H1 (cell line): Measurements from ENCODE around the gene SSNA1. TPM values are rescaled to one million over a fixed set of nuclear protein-coding genes. Genes with fewer than 3 reads are reported as not detected.

Experiments
- CTCF ChIA-PET: fragments of 300-600 bp; sonication (Branson Sonifier 250); formaldehyde crosslinking; loops from one replicate; lab custom pipeline; 2021; ENCODE audit not compliant: partially characterized antibody; lab: Charles Lee
- POLR2A ChIA-PET: fragments of 300-600 bp; sonication (Branson Sonifier 250); formaldehyde crosslinking; loops from one replicate; lab custom pipeline; 2021; ENCODE audit warnings: inconsistent platforms; ENCODE audit not compliant: partially characterized antibody; lab: Charles Lee
- DNase-seq, 2 experiments: peaks; one replicate each; pipeline versions ENCODE4 v3.0.0 to v3.0.0-alpha.2; 2010 to 2022; ENCODE audit warnings: low spot score in 2 of 2, low read depth in 1 of 2, mixed read lengths in 1 of 2
- FAIRE-seq: peaks from 2 replicates; lab custom pipeline; 2011; peaks lifted over from hg19 to GRCh38; lab: Jason Lieb, UNC
- H2AFZ ChIP-seq: 2 replicates; pipeline ENCODE4 v1.8.1; 2012; ENCODE audit warnings: low read length, inconsistent platforms
- H2AK5ac ChIP-seq: 2 replicates; pipeline ENCODE4 v1.6.1; 2013; ENCODE audit warnings: low read depth, low read length
- H2BK120ac ChIP-seq: replicated peaks from 2 replicates; pipeline ENCODE3; 2013; ENCODE audit warnings: low read depth, low read length, inconsistent platforms
- H2BK12ac ChIP-seq: 2 replicates; pipeline ENCODE4 v1.6.1; 2013; ENCODE audit warnings: low read depth, low read length
- H2BK15ac ChIP-seq: 2 replicates; pipeline ENCODE4 v1.6.1; 2013; ENCODE audit warnings: low read length
- H2BK20ac ChIP-seq: 2 replicates; pipeline ENCODE4 v1.6.1; 2013; ENCODE audit warnings: low read length
- H2BK5ac ChIP-seq: 2 replicates; pipeline ENCODE4 v1.6.1; 2013; ENCODE audit warnings: low read depth, low read length
- H3K14ac ChIP-seq: 2 replicates; pipeline ENCODE4 v1.6.1; 2013; ENCODE audit warnings: inconsistent platforms; ENCODE audit not compliant: insufficient read length
- H3K18ac ChIP-seq: 2 replicates; pipeline ENCODE4 v1.6.1; 2013; ENCODE audit warnings: low read length; ENCODE audit errors: extremely low read depth
- H3K23ac ChIP-seq: 2 replicates; pipeline ENCODE4 v1.6.1; 2013; ENCODE audit warnings: inconsistent platforms; ENCODE audit not compliant: insufficient read length
- H3K23me2 ChIP-seq: 2 replicates; pipeline ENCODE4 v1.6.1; 2013; ENCODE audit warnings: low read depth, low read length
- H3K27ac ChIP-seq: 2 replicates; pipeline ENCODE4 v1.6.1; 2011; ENCODE audit warnings: low read depth, low read length, inconsistent platforms
- H3K27me3 ChIP-seq, 4 experiments: replicated peaks in 1 of 4; 1 replicate in 1 of 4; 2 replicates in 3 of 4; pipeline versions ENCODE4 v1.6.1 to v1.8.1; 2011 to 2013; ENCODE audit warnings: low read length in 3 of 4, mild to moderate bottlenecking in 3 of 4, inconsistent platforms in 2 of 4, mixed read lengths in 2 of 4, moderate library complexity in 1 of 4; ENCODE audit not compliant: control insufficient read depth in 3 of 4, insufficient read depth in 3 of 4; ENCODE audit errors: extremely low read depth in 1 of 4
- H3K36me3 ChIP-seq, 4 experiments: 2 replicates each; pipeline versions ENCODE4 v1.6.1 to v1.8.1; 2011 to 2013; ENCODE audit warnings: mild to moderate bottlenecking in 4 of 4, low read length in 3 of 4, moderate library complexity in 2 of 4, control low read depth in 1 of 4, inconsistent platforms in 1 of 4; ENCODE audit not compliant: insufficient read depth in 4 of 4, control insufficient read depth in 2 of 4
- H3K4ac ChIP-seq: replicated peaks from 2 replicates; pipeline ENCODE3; 2013; ENCODE audit warnings: low read length, low read depth, mixed read lengths, inconsistent platforms; ENCODE audit not compliant: insufficient read length
- H3K4me1 ChIP-seq, 4 experiments: replicated peaks in 1 of 4; 1 replicate in 1 of 4; 2 replicates in 3 of 4; pipeline versions ENCODE4 v1.6.1 to v1.8.1; 2011 to 2013; ENCODE audit warnings: low read length in 3 of 4, inconsistent platforms in 2 of 4, mixed read lengths in 1 of 4; ENCODE audit not compliant: insufficient read depth in 4 of 4, control insufficient read depth in 3 of 4
- H3K4me2 ChIP-seq, 2 experiments: 2 replicates each; pipeline versions ENCODE4 v1.6.1 to v1.8.1; 2011 to 2013; ENCODE audit warnings: low read depth in 2 of 2, low read length in 2 of 2, control low read depth in 1 of 2, inconsistent platforms in 1 of 2, mild to moderate bottlenecking in 1 of 2; ENCODE audit not compliant: insufficient read depth in 1 of 2
- H3K4me3 ChIP-seq, 4 experiments: fragments of 200-600, 300-600 bp in 1 of 4; sonication (generic), shearing (Covaris generic), sonication (Bioruptor Twin) in 1 of 4; 2 replicates each; pipeline versions ENCODE4 v1.5.1 to v1.8.1; 2011 to 2016; ENCODE audit warnings: low read length in 4 of 4, low read depth in 3 of 4, control low read depth in 2 of 4, inconsistent platforms in 2 of 4, mild to moderate bottlenecking in 2 of 4, mixed read lengths in 1 of 4, moderate library complexity in 1 of 4; ENCODE audit not compliant: insufficient read depth in 2 of 4; ENCODE audit errors: extremely low read depth in 1 of 4
- H3K56ac ChIP-seq: replicated peaks from 2 replicates; pipeline ENCODE3; 2013; ENCODE audit warnings: low read depth, mild to moderate bottlenecking, mixed read lengths, low read length, inconsistent platforms; ENCODE audit not compliant: insufficient read length
- H3K79me1 ChIP-seq: 2 replicates; pipeline ENCODE4 v1.6.1; 2013; ENCODE audit warnings: low read depth, low read length, control low read depth
- H3K79me2 ChIP-seq, 2 experiments: 2 replicates each; pipeline versions ENCODE4 v1.6.1 to v1.8.1; 2012 to 2013; ENCODE audit warnings: low read length in 2 of 2, mild to moderate bottlenecking in 2 of 2, inconsistent platforms in 1 of 2; ENCODE audit not compliant: insufficient read depth in 2 of 2, control insufficient read depth in 1 of 2
- H3K9ac ChIP-seq, 4 experiments: replicated peaks in 1 of 4; 1 replicate in 1 of 4; 2 replicates in 3 of 4; pipeline versions ENCODE4 v1.6.1 to v1.8.1; 2011 to 2013; ENCODE audit warnings: low read depth in 3 of 4, low read length in 3 of 4, control low read depth in 2 of 4, mild to moderate bottlenecking in 2 of 4, moderate library complexity in 2 of 4, inconsistent platforms in 1 of 4; ENCODE audit errors: extremely low read depth in 1 of 4
- H3K9me3 ChIP-seq, 2 experiments: 2 replicates each; pipeline versions ENCODE4 v1.6.1 to v1.8.1; 2012 to 2013; ENCODE audit warnings: mild to moderate bottlenecking in 2 of 2, moderate library complexity in 2 of 2, control low read depth in 1 of 2, inconsistent platforms in 1 of 2, low read depth in 1 of 2, low read length in 1 of 2, mixed read lengths in 1 of 2; ENCODE audit not compliant: insufficient read depth in 2 of 2
- H4K20me1 ChIP-seq, 2 experiments: replicated peaks in 1 of 2; 2 replicates each; pipeline versions ENCODE3 to v1.8.1; 2011 to 2013; ENCODE audit warnings: inconsistent platforms in 2 of 2, low read length in 2 of 2, mild to moderate bottlenecking in 1 of 2; ENCODE audit not compliant: insufficient read depth in 2 of 2, control insufficient read depth in 1 of 2
- H4K5ac ChIP-seq: 2 replicates; pipeline ENCODE4 v1.6.1; 2013; ENCODE audit warnings: low read length, low read depth, mixed read lengths, inconsistent platforms; ENCODE audit not compliant: insufficient read length
- H4K8ac ChIP-seq: 2 replicates; pipeline ENCODE4 v1.8.0; 2013; ENCODE audit warnings: mild to moderate bottlenecking, moderate library complexity, low read length, inconsistent platforms; ENCODE audit not compliant: insufficient read depth; ENCODE audit errors: extremely low read depth
- H4K91ac ChIP-seq: replicated peaks from 2 replicates; pipeline ENCODE3; 2013; ENCODE audit warnings: low read length, mixed read lengths, inconsistent platforms; ENCODE audit not compliant: insufficient read length
- ASH2L ChIP-seq: fragments of 200-600, 300-600 bp; sonication (generic); IDR thresholded peaks from one replicate; pipeline ENCODE4 v1.7.1; 2017; ENCODE audit warnings: low read length
- BRCA1 ChIP-seq: IDR thresholded peaks from 2 replicates; pipeline ENCODE4 v1.6.1; 2012; ENCODE audit warnings: low read depth, low read length, improper control_type of control experiment
- CTBP2 ChIP-seq: IDR thresholded peaks from 2 replicates; pipeline ENCODE4 v1.7.0; 2011; ENCODE audit warnings: borderline replicate concordance, mild to moderate bottlenecking, moderate library complexity, mixed read lengths, low read length; ENCODE audit not compliant: insufficient read depth, insufficient read length
- CTCF ChIP-seq, 3 experiments: IDR thresholded peaks; 1 replicate in 2 of 3; 2 replicates in 1 of 3; pipeline versions ENCODE4 v1.5.1 to v1.6.1; 2011; ENCODE audit warnings: low read length in 3 of 3, mild to moderate bottlenecking in 3 of 3, inconsistent platforms in 2 of 3, low read depth in 1 of 3, moderate library complexity in 1 of 3; ENCODE audit not compliant: insufficient read depth in 1 of 3; ENCODE audit errors: control extremely low read depth in 1 of 3
- HDAC2 ChIP-seq, 2 experiments: fragments of 300-600 bp in 1 of 2; sonication (generic) in 1 of 2; IDR thresholded peaks; 2 replicates each; pipeline ENCODE4 v1.6.1; 2011 to 2012; ENCODE audit warnings: low read depth in 2 of 2, low read length in 2 of 2, mild to moderate bottlenecking in 2 of 2, moderate library complexity in 2 of 2, borderline replicate concordance in 1 of 2, inconsistent platforms in 1 of 2
- PHF8 ChIP-seq: fragments of 200-600 bp; sonication (generic); conservative IDR thresholded peaks from 2 replicates; pipeline ENCODE4 v1.7.1; 2012; ENCODE audit warnings: low read depth, mild to moderate bottlenecking, inconsistent platforms, low read length, moderate library complexity
- SUZ12 ChIP-seq: fragments of 200-600 bp; sonication (generic); IDR thresholded peaks from 2 replicates; pipeline ENCODE4 v1.6.1; 2012; ENCODE audit warnings: mild to moderate bottlenecking, inconsistent platforms, low read length, moderate library complexity, mixed read lengths
- TAF1 ChIP-seq: IDR thresholded peaks from 2 replicates; pipeline ENCODE4 v1.6.1; 2011; ENCODE audit warnings: mild to moderate bottlenecking, low read depth, low read length
- WGBS, 2 experiments: shearing (Covaris generic) in 1 of 2; methylation state at CpG; one replicate each; pipeline versions ENCODE4 v1.1.6 to v1.1.7; 2013 to 2015; ENCODE audit warnings: low lambda C conversion rate in 2 of 2, mixed read lengths in 2 of 2, inconsistent platforms in 1 of 2, low coverage in 1 of 2, missing lambda C conversion rate in 1 of 2; ENCODE audit not compliant: insufficient replicate concordance in 2 of 2, insufficient coverage in 1 of 2, insufficient read length in 1 of 2; ENCODE audit errors: extremely low coverage in 1 of 2, missing lambda C conversion rate in 1 of 2; 5-methylcytosine and 5-hydroxymethylcytosine counted together
- polyA plus RNA-seq, 7 experiments: library from polyadenylated mRNA; depleted of rRNA in 3 of 7; stranded (reverse) in 5 of 7; unstranded in 2 of 7; fragments of >200 nt in 5 of 7; fragments of 200-250 nt in 2 of 7; gene quantifications; 1 replicate in 5 of 7; 2 replicates in 1 of 7; 4 replicates in 1 of 7; pipeline versions ENCODE4 v1.2.1 to v1.2.3, GENCODE V29; 2011 to 2013; ENCODE audit warnings: missing spikeins in 2 of 7, mixed read lengths in 2 of 7
- total RNA-seq: library from RNA; stranded (reverse); fragmentation: NEBNext Ultra II Directional; extraction: Animal tissue kit (Norgen Biotek cat#: 25700); gene quantifications from 2 replicates; pipeline ENCODE4 v1.2.1, GENCODE V29; 2021
- TF ChIP-seq, protein P1 (sequence below): IDR thresholded peaks from 2 replicates; pipeline ENCODE4 v1.6.1; 2011; ENCODE audit warnings: low read length, improper control_type of control experiment

The SSNA1 gene
- total and polyA plus RNA-seq, 2 of the 8 experiments (the other 6 are each of a cell fraction or from before 2014, with no cell fraction given): 87.3 to 157 TPM

- Histone ChIP-seq H2BK120ac (no peak overlapping the region), H3K56ac (no peak overlapping the region), H3K23me2 (peaks cover 2% of the 10 kb centered on the region; the same call in 1 of the 2 replicates), H2BK12ac (no peak overlapping the region), H4K8ac (no peak overlapping the region), H3K79me2 (no peaks in the 10 kb centered on the region; a peak in 1 of 4 replicates), H3K4ac (no peak overlapping the region), H3K23ac (no peak overlapping the region), H2BK20ac (no peak overlapping the region), H3K36me3 (no peaks in the 10 kb centered on the region; a peak in 1 of 8 replicates), H3K9me3 (peaks cover 0 to 5% of the 10 kb centered on the region in 2 experiments; a peak in 3 of 4 replicates), H4K91ac (no peak overlapping the region), H2BK15ac (no peak overlapping the region), H3K79me1 (no peaks in the 10 kb centered on the region), H3K9ac (no peak overlapping the region), H4K20me1 (peaks cover 3 to 14% of the 10 kb centered on the region in 2 experiments), H3K18ac (no peak overlapping the region), H3K27ac (no peak overlapping the region), H3K4me2 (no peak overlapping the region), H2AK5ac (no peak overlapping the region), H3K4me3 (no peak overlapping the region), H3K14ac (no peak overlapping the region), H3K27me3 (peaks cover 0 to 7% (median 6%) of the 10 kb centered on the region in 4 experiments; a peak in 4 of 7 replicates), H2AFZ (no peak overlapping the region), H2BK5ac (no peak overlapping the region), H3K4me1 (peaks cover 0 to 9% (median 0%) of the 10 kb centered on the region in 4 experiments; a peak in 1 of 7 replicates), H4K5ac (no peak overlapping the region)
- ChIA-PET CTCF (interaction anchor here (3.6 kb wide), 1 partner anchor 9 kb away, joined by 24 read pairs; the partner anchor contains the start of gene GRIN1), POLR2A (interaction anchor here (0.8 to 1.2 kb wide), 4 partner anchors 14 to 75 kb away, joined by 3 to 4 read pairs (median 4); no protein-coding TSS in a partner anchor)
- WGBS, 2 experiments: 85% methylated on average over 20 of the region's 27 CpGs; no CpG with 5 or more reads in 1 of the 2 experiments
- no peak for DNase-seq
- no peak for FAIRE-seq
- TF ChIP-seq, protein P1, sequence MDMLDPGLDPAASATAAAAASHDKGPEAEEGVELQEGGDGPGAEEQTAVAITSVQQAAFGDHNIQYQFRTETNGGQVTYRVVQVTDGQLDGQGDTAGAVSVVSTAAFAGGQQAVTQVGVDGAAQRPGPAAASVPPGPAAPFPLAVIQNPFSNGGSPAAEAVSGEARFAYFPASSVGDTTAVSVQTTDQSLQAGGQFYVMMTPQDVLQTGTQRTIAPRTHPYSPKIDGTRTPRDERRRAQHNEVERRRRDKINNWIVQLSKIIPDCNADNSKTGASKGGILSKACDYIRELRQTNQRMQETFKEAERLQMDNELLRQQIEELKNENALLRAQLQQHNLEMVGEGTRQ: no peak
- TF ChIP-seq TAF1 (no peak), HDAC2 (IDR thresholded peaks at IDR 0.05; ENCODE audit: borderline replicate concordance in 1 of 2, low read depth in 2 of 2, low read length in 2 of 2) (no peak), CTCF (IDR thresholded peaks at IDR 0.05; ENCODE audit: control extremely low read depth in 1 of 3, insufficient read depth in 1 of 3, low read depth in 1 of 3, low read length in 3 of 3) (no peak), SUZ12 (no peak), BRCA1 (no peak), PHF8 (no peak), ASH2L (no peak), CTBP2 (no peak)
Measured at GRCh38 chr9:137148242-137148641, 40.2 kb upstream of the SSNA1 start.
